IPS DF 6.9 (cell line): ENCODE measurements around the gene SMIM1.
A peak's percentile ranks its signal among the peaks of the same experiment; 100 is the strongest.
"Not testable (repeated sequence)": the region's sequence is repeated elsewhere in the genome, so short reads cannot be mapped to it uniquely, and the experiment has no call there.

Experiments
- DNase-seq: peaks from one replicate; pipeline ENCODE4 v3.0.0-alpha.2; 2013; ENCODE audit warnings: low read depth, low spot score
- H3K27ac ChIP-seq: one replicate; pipeline ENCODE4 v1.5.1; 2013; ENCODE audit warnings: low read length, control low read depth
- H3K27me3 ChIP-seq: 2 replicates; pipeline ENCODE4 v1.6.1; 2013; ENCODE audit warnings: mild to moderate bottlenecking, low read length; ENCODE audit not compliant: control insufficient read depth, insufficient read depth
- H3K36me3 ChIP-seq: 2 replicates; pipeline ENCODE4 v1.6.1; 2013; ENCODE audit warnings: low read length; ENCODE audit not compliant: control insufficient read depth, insufficient read depth
- H3K4me1 ChIP-seq: 2 replicates; pipeline ENCODE4 v1.6.1; 2013; ENCODE audit warnings: low read length; ENCODE audit not compliant: control insufficient read depth, insufficient read depth
- H3K4me3 ChIP-seq: 2 replicates; pipeline ENCODE4 v1.5.1; 2013; ENCODE audit warnings: mild to moderate bottlenecking, low read length
- H3K9me3 ChIP-seq: 2 replicates; pipeline ENCODE4 v1.6.1; 2013; ENCODE audit warnings: low read length, inconsistent platforms; ENCODE audit not compliant: control insufficient read depth, insufficient read depth
- WGBS: extraction: QIAGEN DNeasy Blood & Tissue Kit; methylation state at CpG from one replicate; pipeline ENCODE4 v1.1.7; 2013; ENCODE audit warnings: mixed read lengths, missing lambda C conversion rate; ENCODE audit not compliant: insufficient read length, insufficient coverage; 5-methylcytosine and 5-hydroxymethylcytosine counted together

The SMIM1 gene

DNA sequence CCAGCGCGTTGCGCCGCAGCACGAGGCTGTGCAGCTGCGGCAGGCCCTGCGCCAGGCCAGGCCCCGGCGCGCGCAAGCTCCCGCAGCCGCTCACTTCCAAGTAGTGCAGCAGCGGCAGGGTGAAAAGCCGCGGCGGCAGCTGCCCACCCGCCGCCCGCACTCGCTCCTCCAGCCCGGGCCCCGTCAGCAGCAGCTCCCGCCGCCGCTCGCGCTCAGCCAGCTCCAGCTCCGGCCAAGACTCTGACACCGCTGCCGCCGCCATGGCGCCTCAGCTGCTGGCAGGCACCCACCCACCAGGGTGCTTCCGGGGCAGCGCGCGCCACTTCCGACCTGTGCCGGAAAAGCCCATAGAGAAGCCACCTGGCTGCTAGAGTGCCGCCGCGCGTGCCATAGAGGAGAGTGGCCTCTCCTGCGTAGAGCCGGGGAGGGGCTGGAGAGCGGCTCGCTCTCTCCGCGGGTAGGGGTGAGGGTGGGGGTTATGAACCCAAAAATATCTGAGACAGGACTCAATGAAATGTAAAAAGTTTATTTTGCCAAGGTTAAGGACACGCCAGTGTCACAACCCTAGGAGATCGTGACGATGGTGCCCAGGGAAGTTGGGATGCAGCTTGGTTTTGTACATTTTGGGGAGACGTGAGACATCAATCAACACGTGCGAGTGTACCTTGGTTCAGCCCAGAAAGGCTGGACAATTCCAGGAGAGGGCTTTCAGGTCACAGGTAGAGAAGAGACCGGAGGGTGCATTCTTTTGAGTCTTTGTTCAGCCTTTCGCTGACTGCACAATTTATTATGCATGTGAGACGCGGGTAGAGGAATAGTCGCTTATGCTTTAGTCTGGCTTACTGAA is 23.9 kb downstream of the SMIM1 start, which contains the start of gene LRRC47:
TSS of gene LRRC47 (minus strand) at position 284 of the 847 bp plus-strand sequence. CDS start at position 262, 22 bp downstream.
- H3K4me1 ChIP-seq, result peaks cover 3% of the 10 kb centered on the region; the same call in 1 of the 2 replicates
- H3K27me3 ChIP-seq, result no peaks in the 10 kb centered on the region
- H3K36me3 ChIP-seq, result no peaks in the 10 kb centered on the region; the same call in 1 of the 2 replicates
- H3K4me3 ChIP-seq, result peak within 1 kb of the TSS; percentile 95
- WGBS, result no CpG with 5 or more reads among the region's 60 CpGs
- no peaks in the 10 kb centered on the region for H3K9me3 ChIP-seq
- peak; percentile 55 for DNase-seq
- H3K27ac ChIP-seq, result no peak within 1 kb of the TSS

DNA sequence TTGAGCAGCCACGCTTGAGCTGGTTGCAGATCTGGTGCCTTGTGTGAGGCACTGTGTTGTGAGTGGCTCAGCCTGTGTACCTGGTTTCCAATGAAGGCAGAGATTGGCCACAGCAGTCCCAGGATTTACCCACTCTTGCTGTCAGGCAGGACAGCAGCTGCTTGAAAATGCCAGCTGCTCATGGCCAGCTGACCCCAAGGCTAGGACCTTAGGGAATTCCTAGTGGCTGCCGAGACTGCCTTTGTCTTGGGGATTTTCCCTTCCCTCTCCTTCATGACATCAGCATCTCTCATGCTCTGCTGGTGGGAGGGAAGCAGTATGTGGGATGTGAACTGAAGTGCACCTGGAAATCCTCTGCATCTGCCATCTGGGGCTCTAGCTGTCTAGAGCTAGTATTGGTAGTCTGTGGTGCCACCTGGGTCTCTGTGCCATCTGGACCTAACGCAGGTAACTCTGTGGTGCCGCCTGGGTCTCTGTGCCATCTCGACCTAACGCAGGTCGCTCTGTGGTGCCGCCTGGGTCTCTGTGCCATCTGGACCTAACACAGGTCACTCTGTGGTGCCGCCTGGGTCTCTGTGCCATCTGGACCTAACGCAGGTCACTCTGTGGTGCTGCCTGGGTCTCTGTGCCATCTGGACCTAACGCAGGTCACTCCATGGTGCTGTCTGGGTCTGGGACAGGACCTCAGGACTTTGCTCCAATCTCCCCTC is 27.6 kb downstream of the SMIM1 start:
- H3K4me3 ChIP-seq, result no peak overlapping the region
- H3K4me1 ChIP-seq, result no peaks in the 10 kb centered on the region
- H3K36me3 ChIP-seq, result no peaks in the 10 kb centered on the region; the same call in 1 of the 2 replicates
- H3K9me3 ChIP-seq, result no peaks in the 10 kb centered on the region
- no peaks in the 10 kb centered on the region for H3K27me3 ChIP-seq
- no CpG with 5 or more reads among the region's 11 CpGs for whole genome bisulfite sequencing
- no peak for DNase-seq
- no peak overlapping the region for H3K27ac ChIP-seq

DNA sequence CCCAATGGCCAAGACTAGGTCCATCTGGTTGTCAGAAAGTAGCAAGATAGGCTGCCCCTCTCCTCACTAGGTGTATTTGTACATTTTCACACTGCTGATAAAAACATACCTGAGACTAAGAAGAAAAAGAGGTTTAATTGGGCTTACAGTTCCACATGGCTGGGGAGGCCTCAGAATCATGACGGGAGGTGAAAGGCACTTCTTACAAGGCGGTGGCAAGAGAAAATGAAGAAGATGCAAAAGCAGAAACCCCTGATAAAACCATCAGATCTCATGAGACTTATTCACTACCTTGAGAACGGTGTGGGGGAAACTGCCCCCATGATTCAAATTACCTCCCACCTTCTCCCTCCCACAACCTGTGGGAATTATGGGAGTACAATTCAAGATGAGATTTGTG is 28.2 kb downstream of the SMIM1 start:
- not testable (repeated sequence) for H3K36me3 ChIP-seq, H3K4me1 ChIP-seq, DNase-seq, H3K27ac ChIP-seq, H3K4me3 ChIP-seq, H3K9me3 ChIP-seq, H3K27me3 ChIP-seq
- no CpG with 5 or more reads among the region's 3 CpGs for WGBS

DNA sequence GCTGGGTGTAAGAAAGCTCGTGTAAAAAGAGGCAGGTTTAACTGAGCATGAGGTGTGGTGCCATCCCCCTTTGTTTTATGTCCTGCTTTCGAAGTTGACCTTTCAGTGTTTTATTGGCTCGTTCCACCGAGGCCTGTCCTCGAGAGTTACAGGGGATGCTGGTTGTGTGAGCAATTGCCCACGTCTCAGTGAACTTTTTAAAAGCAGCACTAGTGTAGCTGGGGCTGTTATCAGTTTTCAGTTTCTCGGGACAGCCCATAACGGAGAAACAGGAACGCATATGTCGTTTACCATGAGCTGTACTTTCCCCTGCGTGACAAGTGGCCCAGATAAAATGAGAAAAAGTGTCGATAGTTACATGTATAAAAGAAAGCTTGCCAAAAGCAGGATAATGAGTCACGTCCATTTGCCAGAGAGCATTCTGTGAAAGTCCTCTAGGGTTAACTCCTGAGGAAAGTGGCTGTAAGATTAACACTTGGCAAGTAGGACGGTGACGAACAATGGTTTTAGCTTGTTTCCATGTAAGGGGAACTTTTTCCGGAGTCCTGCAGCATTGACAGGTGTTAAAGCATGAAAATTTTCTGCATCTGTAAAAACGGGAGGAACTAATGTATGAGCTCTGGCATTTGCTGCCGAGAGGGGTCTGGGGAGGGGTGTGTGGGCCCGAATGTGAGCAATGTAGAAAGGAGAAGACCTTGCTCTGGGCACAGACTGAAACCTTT is 31.5 kb downstream of the SMIM1 start:
- H3K27me3 ChIP-seq, result no peaks in the 10 kb centered on the region
- H3K36me3 ChIP-seq, result no peaks in the 10 kb centered on the region
- H3K4me3 ChIP-seq, result no peak overlapping the region
- DNase-seq, result no peak
- no peaks in the 10 kb centered on the region; the same call in 1 of the 2 replicates for H3K9me3 ChIP-seq
- WGBS, result no CpG with 5 or more reads among the region's 19 CpGs
- no peak overlapping the region for H3K27ac ChIP-seq
- no peaks in the 10 kb centered on the region for H3K4me1 ChIP-seq

DNA sequence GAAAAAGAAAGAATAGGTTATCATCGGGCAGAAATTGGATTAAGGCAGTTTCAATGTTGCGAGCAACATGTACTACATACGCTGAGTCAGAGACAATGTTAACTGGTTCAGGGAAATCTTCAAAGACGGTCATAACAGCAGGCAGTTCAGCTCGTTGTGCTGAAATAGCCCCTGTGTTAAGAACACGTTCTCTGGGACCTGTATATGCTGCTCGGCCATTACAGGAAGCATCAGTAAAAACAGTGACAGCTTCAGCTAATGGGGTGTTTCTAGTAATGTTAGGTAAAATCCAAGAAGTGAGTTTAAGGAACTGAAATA is 32.0 kb downstream of the SMIM1 start:
- H3K4me3 ChIP-seq, H3K27ac ChIP-seq, DNase-seq, H3K4me1 ChIP-seq, H3K36me3 ChIP-seq, H3K9me3 ChIP-seq, H3K27me3 ChIP-seq: not testable (repeated sequence)
- no CpG with 5 or more reads among the region's 7 CpGs for WGBS

DNA sequence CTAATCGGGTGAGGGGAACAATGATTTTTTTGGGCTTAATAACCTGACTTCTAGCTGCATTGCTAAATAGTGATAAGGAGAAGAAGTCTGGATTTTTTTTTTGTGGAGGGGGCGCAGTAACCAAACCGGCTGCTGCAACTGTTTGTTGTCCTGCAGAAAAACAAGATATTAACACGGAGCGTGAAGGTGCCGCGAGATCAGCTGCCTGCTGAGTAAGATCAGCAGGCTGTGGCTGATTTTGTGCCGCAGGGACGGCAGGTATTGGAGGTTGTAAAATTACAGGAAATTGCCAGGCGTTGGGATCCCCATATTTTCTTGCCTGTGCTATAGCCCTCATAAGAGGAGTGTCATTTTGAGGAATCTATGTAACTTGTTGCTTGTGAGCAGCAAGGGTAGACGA is 32.5 kb downstream of the SMIM1 start:
- Histone ChIP-seq H3K27me3 (no peaks in the 10 kb centered on the region), H3K9me3 (no peaks in the 10 kb centered on the region; the same call in 1 of the 2 replicates), H3K4me1 (no peaks in the 10 kb centered on the region), H3K27ac (no peak overlapping the region), H3K36me3 (no peaks in the 10 kb centered on the region), H3K4me3 (no peak overlapping the region)
- no CpG with 5 or more reads among the region's 11 CpGs for WGBS
- DNase-seq, result no peak

DNA sequence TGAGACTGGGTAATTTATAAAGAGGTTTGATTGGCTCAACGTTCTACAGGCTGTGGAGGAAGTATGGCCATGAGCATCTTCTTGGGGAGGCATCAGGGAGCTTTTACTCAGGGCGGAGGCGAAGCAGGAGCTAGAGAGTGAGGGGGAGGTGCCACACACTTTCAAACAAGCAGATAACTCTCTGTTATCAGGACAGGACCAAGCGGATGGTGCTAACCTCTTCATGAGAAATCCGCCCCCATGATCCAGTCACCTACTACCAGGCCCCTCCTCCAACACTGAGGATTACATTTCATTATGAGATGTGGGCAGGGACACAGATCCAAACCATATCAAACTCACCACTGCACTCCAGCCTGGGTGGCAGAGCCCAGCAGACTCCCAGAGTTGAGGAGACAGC is 35.2 kb downstream of the SMIM1 start:
- Histone ChIP-seq H3K4me3 (no peak overlapping the region), H3K36me3 (no peaks in the 10 kb centered on the region), H3K9me3 (no peaks in the 10 kb centered on the region; the same call in 1 of the 2 replicates), H3K27ac (no peak overlapping the region), H3K4me1 (no peaks in the 10 kb centered on the region), H3K27me3 (no peaks in the 10 kb centered on the region)
- DNase-seq, result no peak
- no CpG with 5 or more reads among the region's 5 CpGs for WGBS

DNA sequence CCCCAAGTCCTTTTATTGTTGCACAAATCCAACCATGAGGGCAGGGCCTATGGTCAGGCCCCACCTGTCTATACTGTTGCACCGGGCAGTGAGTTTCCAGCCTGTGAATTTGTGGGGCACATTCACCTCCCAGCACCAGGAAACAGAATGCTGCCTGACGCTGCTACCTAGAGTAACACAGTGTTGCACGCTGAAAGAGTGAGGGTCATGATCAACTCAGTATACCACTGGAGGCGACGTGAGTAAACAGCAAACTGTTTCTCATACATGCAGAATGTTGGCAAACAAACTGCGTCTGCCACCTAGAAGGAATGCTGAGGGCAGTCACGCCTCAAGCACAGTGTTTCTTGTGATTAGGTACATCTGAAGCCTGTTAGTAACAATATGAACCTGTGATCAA is 37.1 kb downstream of the SMIM1 start:
- Histone ChIP-seq H3K4me3 (no peak overlapping the region), H3K9me3 (no peaks in the 10 kb centered on the region; the same call in 1 of the 2 replicates), H3K36me3 (no peaks in the 10 kb centered on the region), H3K4me1 (no peaks in the 10 kb centered on the region), H3K27me3 (no peaks in the 10 kb centered on the region), H3K27ac (no peak overlapping the region)
- no peak for DNase-seq
- WGBS, result no CpG with 5 or more reads among the region's 7 CpGs

DNA sequence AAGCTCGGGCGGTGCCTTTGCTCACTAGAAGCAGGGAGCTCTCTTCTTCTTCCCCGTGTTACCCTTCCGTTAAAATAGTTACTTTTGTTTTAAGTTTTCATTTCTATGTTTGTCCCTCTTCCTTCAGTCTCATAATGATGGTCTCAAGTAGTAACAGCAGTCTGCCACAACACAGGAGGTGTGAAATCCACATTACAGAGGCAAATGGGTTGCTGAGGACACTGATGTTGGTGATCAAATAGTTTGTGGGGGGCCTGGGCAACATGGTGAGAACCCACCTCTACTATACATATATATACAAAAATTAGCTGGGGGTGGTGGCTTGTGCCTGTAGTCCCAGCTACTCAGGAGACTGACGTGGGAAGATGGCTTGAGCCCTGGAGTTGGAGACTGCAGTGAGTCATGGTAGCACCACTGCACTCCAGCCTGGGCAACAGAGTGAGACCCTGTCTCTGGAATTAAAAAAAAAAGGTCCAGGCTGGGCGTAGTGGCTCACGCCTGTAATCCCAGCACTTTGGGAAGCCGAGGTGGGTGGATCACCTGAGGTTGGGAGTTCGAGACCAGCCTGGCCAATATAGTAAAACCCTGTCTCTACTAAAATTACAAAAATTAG is 37.7 kb downstream of the SMIM1 start:
- WGBS, result no CpG with 5 or more reads among the region's 9 CpGs

DNA sequence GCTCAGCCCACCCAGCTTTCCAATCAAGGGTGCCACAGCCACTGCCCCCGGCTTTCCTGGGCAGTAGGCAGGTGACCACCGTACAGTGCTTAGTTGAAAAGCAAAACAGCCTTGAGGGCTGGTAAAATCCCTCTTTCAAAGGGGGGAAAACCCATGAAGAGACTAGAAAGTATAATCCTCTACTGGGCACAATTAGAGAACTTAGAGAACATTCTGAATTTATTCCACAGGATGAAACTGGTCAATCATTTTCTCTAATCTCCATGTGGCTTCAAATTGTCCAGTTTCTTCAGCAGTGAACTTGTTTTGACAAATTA is 39.0 kb downstream of the SMIM1 start:
- H3K4me1 ChIP-seq, result no peaks in the 10 kb centered on the region
- no peak for DNase-seq
- H3K27ac ChIP-seq, result no peak overlapping the region
- no peaks in the 10 kb centered on the region; the same call in 1 of the 2 replicates for H3K9me3 ChIP-seq
- WGBS, result no CpG with 5 or more reads among the region's 2 CpGs
- no peak overlapping the region for H3K4me3 ChIP-seq
- no peaks in the 10 kb centered on the region for H3K27me3 ChIP-seq
- peaks cover 5% of the 10 kb centered on the region for H3K36me3 ChIP-seq

More for the DNA sequence above, 37.7 kb downstream of the SMIM1 start:
- H3K4me3 ChIP-seq, H3K4me1 ChIP-seq, H3K27ac ChIP-seq, H3K36me3 ChIP-seq, H3K27me3 ChIP-seq, DNase-seq, H3K9me3 ChIP-seq: not testable (repeated sequence)
